ENCODE results near the gene CD164.
"Not testable (repeated sequence)": the region's sequence is repeated elsewhere in the genome, so short reads cannot be mapped to it uniquely, and the experiment has no call there.

CD164 gene

GRCh38 chr6:109374326-109374892 lies 7.9 kb downstream of the CD164 start:
- DNase-seq (ENCODE audit: low spot score): no peak

DNA sequence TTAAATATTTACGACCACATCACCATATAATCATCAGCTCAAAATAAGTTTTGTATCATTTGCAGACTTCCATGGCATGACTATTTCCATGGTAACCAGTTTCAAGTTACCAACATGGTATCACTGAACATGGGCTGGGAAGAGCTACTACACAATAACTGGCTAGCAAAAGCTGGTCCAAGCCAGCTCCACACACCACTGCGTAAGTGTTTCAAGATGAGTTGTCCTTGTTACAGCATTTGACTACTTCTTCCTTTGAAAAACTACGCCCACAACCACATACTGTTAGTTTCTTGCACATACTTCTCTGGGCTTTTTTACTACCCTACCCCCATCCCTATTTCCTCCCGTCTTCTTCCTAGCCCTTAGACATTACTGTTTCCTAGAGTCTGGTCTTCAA lies 8.5 kb downstream of the CD164 start:
- DNase-seq (ENCODE audit: low spot score): no peak

DNA sequence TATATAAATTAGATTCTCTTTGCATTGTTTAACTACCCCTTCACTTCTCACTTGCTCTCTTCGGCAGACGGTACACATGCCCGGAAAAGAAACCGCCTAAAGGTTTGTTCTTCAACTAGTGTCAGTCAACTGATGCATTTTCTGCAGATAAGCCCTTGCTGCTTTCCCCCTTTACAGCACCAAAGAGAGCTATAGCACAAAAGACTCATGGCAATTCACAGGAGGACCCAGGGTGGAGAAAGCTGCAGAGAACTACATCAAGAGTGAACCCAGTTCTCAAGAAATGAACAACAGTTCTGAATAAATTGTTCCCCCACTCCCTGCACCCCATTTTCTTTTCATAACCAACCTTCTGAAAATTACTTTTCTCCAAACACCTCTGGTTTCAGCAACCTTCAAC lies 8.9 kb downstream of the CD164 start:
- DNase-seq (ENCODE audit: low spot score): no peak

GRCh38 chr6:109372130-109372529 lies 10.1 kb downstream of the CD164 start:
- no peak for DNase-seq (ENCODE audit: low spot score)

GRCh38 chr6:109370792-109371191 lies 11.5 kb downstream of the CD164 start:
- no peak for DNase-seq (ENCODE audit: low spot score)

GRCh38 chr6:109370336-109370735 lies 11.9 kb downstream of the CD164 start:
- no peak for DNase-seq (ENCODE audit: low spot score)

DNA sequence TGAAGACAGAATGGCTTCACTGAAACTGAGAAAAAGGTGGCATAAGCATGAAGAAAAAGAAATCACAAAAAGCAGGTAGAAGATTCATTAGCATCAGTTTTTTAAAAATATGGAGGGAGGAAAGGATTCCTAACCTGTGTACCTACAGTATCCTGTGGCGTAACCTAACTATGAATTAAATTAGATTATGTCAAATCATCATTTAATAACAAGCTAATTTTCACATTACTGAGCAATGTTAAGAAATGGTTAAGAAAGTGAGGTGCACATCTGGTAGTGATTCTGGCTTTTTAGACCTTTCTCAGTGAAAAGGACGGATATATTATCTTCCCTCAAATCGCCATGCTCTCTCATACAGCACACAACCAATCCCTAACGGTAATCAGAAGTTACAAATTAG lies 12.5 kb downstream of the CD164 start:
- DNase-seq (ENCODE audit: low spot score): no peak

- not testable (repeated sequence) for DNase-seq (ENCODE audit: low spot score)
Measured at GRCh38 chr6:109364382-109365078, 17.7 kb downstream of the CD164 start.

DNA sequence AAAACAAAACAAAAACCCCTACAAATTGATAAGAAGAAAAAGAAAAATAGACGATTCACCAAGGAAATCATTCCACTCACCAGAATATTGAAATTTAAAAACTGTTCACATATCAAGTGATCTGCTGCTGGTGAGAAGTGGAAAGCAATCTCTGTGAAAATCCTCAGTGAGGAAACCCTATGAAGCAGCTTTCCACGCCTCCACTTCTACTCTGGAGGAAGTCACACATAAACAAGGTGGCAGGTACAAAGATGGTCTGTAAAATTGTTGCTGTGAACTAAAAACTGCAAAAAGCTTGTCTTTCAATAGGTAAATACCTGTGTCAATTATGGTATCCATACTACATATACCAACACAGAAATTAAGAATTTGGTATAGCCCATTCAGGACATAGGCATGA lies 18.5 kb downstream of the CD164 start:
- DNase-seq (ENCODE audit: low spot score): no peak

DNA sequence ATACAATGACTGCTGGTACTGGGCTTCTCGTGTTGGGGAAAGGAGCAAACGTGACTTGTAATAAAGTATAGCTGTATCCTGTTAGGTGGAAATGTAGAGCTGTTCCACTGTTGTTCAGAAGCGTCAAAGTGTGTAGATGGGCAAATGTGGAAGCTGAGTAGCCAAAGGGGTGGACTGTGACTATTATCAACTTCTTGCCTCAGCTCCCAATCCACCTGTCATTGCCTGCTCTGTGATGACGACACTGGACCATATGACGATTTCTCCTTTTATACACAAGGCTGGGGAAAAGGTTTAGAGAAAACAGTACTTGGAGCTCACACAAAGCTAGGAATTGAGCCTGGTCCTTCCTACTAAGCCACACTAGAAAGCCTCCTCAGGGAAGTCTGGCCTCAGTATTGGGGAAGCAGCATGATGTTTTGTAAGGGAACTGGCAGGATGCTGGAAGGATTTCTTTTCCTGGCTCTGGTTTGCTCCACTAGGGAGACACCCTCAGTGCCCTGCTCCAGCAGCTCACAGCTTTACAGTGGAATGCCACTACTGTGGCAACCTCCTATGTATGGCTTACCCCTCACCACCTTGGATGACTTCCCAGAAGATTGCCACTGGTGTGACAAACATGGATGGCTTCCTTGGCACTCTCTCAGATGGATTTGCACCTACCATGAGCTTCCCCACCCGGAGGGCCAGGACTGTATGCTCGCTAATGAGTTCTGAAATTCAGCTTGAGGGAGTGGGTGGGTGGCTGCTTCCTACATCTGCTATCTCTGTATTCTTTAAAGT lies 20.0 kb downstream of the CD164 start:
- DNase-seq (ENCODE audit: low spot score): no peak

DNA sequence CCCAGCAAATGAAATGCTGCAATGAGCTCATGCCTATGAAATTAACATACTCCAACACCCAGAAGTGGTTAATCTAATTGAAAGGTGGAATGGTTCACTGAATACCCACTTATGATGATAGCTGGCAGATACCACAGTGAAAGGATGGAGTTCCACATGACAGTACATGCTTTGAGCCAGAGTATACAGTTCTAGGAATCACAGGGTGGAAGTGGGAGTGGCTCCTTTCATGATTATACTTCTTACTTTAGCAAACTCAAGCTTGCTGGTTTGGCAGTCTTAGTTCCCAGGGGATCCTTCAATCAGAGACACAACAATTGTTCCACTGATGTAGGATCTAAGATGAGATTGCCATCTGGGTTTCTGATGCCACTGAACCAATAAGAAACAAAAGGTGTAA lies 21.5 kb downstream of the CD164 start:
- no peak for DNase-seq (ENCODE audit: low spot score)

GRCh38 chr6:109360281-109360680 lies 22.0 kb downstream of the CD164 start:
- no peak for DNase-seq (ENCODE audit: low spot score)

GRCh38 chr6:109359248-109359647 lies 23.0 kb downstream of the CD164 start:
- DNase-seq (ENCODE audit: low spot score): no peak

- no peak for DNase-seq (ENCODE audit: low spot score)
Measured at GRCh38 chr6:109358204-109358603, 24.1 kb downstream of the CD164 start.

GRCh38 chr6:109356237-109356636 lies 26.0 kb downstream of the CD164 start:
- DNase-seq (ENCODE audit: low spot score): no peak

GRCh38 chr6:109351231-109352130 lies 30.8 kb downstream of the CD164 start:
- no peak for DNase-seq (ENCODE audit: low spot score)

DNA sequence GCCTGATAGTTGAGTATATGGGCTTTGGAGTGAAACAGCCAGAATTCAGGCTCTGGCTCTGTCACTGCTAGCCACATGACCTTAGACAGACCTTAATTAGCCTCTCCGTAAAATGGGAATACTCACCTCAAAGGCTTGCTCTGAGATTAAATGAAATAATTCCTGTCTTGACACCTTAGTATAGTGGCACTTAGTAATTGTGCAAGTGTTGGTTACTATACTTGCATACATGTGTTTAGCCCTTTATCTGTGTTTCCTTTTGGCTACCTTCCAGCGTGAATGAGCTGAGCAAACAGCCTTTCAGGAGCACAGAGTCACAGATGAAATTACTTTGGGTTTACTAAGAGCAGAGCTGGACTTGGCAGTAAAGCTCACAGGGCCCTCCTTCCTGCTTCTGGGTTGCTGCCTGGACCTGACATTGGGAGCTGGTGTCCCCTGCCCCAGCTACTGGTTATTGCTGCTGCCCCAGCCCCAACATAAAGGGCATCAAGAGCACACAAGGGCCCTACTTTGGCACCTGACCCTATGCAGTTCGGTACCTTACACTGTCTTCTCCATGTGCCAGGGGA lies 32.8 kb downstream of the CD164 start:
- DNase-seq (ENCODE audit: low spot score): no peak

GRCh38 chr6:109348226-109348625 lies 34.0 kb downstream of the CD164 start:
- no peak for DNase-seq (ENCODE audit: low spot score)

GRCh38 chr6:109347779-109348178 lies 34.5 kb downstream of the CD164 start:
- no peak for DNase-seq (ENCODE audit: low spot score)

DNA sequence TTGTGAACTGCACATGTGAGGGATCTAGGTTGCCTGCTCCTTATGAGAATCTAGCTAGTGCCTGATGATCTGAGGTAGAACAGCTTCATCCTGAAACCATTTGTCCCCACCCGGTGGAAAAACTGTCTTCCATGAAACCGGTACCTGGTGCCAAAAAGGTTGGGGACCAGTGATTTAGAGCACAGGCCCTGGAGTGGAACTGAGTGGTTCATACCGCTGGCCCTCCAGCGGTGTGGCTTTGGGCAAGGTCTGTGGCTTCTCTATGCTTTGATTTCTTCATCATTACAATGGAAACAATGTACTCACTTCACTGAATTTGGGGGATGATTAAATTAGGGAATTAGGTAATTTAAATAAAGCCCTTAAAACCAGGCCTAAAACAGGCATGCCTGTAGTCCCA lies 36.3 kb downstream of the CD164 start:
- no peak for DNase-seq (ENCODE audit: low spot score)

GRCh38 chr6:109344226-109344625 lies 38.0 kb downstream of the CD164 start:
- no peak for DNase-seq (ENCODE audit: low spot score)

GRCh38 chr6:109343518-109343917 lies 38.7 kb downstream of the CD164 start:
- DNase-seq (ENCODE audit: low spot score): no peak
